GM19238 (cell line): Measurements from ENCODE around the gene CXCL17.
"Not testable (repeated sequence)": the region's sequence is repeated elsewhere in the genome, so short reads cannot be mapped to it uniquely, and the experiment has no call there.

ENCODE experiments used
- DNase-seq: peaks from one replicate; pipeline ENCODE4 v3.0.0; 2011; ENCODE audit warnings: low spot score; ENCODE audit not compliant: insufficient read length

CXCL17 gene

GRCh38 chr19:42442833-42443232 is at the start of gene CXCL17:
Gene CXCL17 (minus strand): TSS chr19:42442946. CDS start chr19:42442832, 114 bp downstream.
- DNase-seq: no peak

- no peak for DNase-seq
Measured at GRCh38 chr19:42488783-42489521, 46.2 kb upstream of the CXCL17 start.

GRCh38 chr19:42487798-42488178 is 45.0 kb upstream of the CXCL17 start:
- DNase-seq: no peak

- DNase-seq: no peak
Measured at GRCh38 chr19:42487032-42487797, 44.5 kb upstream of the CXCL17 start.

GRCh38 chr19:42485036-42485435 is 42.3 kb upstream of the CXCL17 start:
- DNase-seq: not testable (repeated sequence)

GRCh38 chr19:42480335-42481095 is 37.8 kb upstream of the CXCL17 start:
- no peak for DNase-seq

- no peak for DNase-seq
Measured at GRCh38 chr19:42479736-42480135, 37.0 kb upstream of the CXCL17 start.

GRCh38 chr19:42478765-42479311 is 36.1 kb upstream of the CXCL17 start:
- no peak for DNase-seq

- no peak for DNase-seq
Measured at GRCh38 chr19:42477933-42478332, 35.2 kb upstream of the CXCL17 start.

- no peak for DNase-seq
Measured at GRCh38 chr19:42477117-42477516, 34.4 kb upstream of the CXCL17 start.

- DNase-seq: no peak
Measured at GRCh38 chr19:42475366-42475765, 32.6 kb upstream of the CXCL17 start.

- DNase-seq: no peak
Measured at GRCh38 chr19:42474743-42475142, 32.0 kb upstream of the CXCL17 start.

- DNase-seq: no peak
Measured at GRCh38 chr19:42473686-42474085, 30.9 kb upstream of the CXCL17 start.

GRCh38 chr19:42472402-42473147 is 29.8 kb upstream of the CXCL17 start:
- DNase-seq: no peak

- no peak for DNase-seq
Measured at GRCh38 chr19:42471554-42472249, 29.0 kb upstream of the CXCL17 start.

GRCh38 chr19:42469311-42470235 is 26.8 kb upstream of the CXCL17 start:
- DNase-seq: no peak

GRCh38 chr19:42468273-42468796 is 25.6 kb upstream of the CXCL17 start:
- DNase-seq: no peak

GRCh38 chr19:42467183-42467760 is 24.5 kb upstream of the CXCL17 start:
- DNase-seq: no peak
